AG04449 (cell line): ENCODE data around the gene KRT72.

ENCODE experiments used
- CTCF ChIA-PET: fragments of 350-600 bp; formaldehyde crosslinking; extraction: SDS; loops from one replicate; lab custom pipeline; 2021; ENCODE audit warnings: antibody characterized with exemption; lab: Yijun Ruan, JAX
- POLR2A ChIA-PET: fragments of 400-600, 350-600 bp; formaldehyde crosslinking; extraction: SDS; loops from one replicate; lab custom pipeline; 2020; ENCODE audit warnings: antibody characterized with exemption, inconsistent platforms; lab: Yijun Ruan, JAX
- DNase-seq: peaks from one replicate; pipeline ENCODE4 v3.0.0-alpha.2; 2010; ENCODE audit warnings: low read depth, low spot score
- H3K4me3 ChIP-seq: 2 replicates; pipeline ENCODE4 v1.5.1; 2011; ENCODE audit warnings: low read depth, mild to moderate bottlenecking, control low read depth, low read length
- TF ChIP-seq, protein P1 (sequence below): IDR thresholded peaks from one replicate; pipeline ENCODE4 v1.5.1; 2011; ENCODE audit warnings: mild to moderate bottlenecking, moderate library complexity, low read length, control low read depth, inconsistent platforms; ENCODE audit not compliant: insufficient read depth; ENCODE audit errors: missing control alignments

The KRT72 gene

GRCh38 chr12:52616680-52617402 lies 15.6 kb upstream of the KRT72 start:
- TF ChIP-seq, protein P1, sequence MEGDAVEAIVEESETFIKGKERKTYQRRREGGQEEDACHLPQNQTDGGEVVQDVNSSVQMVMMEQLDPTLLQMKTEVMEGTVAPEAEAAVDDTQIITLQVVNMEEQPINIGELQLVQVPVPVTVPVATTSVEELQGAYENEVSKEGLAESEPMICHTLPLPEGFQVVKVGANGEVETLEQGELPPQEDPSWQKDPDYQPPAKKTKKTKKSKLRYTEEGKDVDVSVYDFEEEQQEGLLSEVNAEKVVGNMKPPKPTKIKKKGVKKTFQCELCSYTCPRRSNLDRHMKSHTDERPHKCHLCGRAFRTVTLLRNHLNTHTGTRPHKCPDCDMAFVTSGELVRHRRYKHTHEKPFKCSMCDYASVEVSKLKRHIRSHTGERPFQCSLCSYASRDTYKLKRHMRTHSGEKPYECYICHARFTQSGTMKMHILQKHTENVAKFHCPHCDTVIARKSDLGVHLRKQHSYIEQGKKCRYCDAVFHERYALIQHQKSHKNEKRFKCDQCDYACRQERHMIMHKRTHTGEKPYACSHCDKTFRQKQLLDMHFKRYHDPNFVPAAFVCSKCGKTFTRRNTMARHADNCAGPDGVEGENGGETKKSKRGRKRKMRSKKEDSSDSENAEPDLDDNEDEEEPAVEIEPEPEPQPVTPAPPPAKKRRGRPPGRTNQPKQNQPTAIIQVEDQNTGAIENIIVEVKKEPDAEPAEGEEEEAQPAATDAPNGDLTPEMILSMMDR, result no peak
- DNase-seq, result no peak
- CTCF ChIA-PET, result interaction anchor here (1.1 kb wide), 1 partner anchor 245 kb away, joined by 4 read pairs; no protein-coding TSS in a partner anchor
- POLR2A ChIA-PET, result no interaction called here
- H3K4me3 ChIP-seq, result no peak overlapping the region

DNA sequence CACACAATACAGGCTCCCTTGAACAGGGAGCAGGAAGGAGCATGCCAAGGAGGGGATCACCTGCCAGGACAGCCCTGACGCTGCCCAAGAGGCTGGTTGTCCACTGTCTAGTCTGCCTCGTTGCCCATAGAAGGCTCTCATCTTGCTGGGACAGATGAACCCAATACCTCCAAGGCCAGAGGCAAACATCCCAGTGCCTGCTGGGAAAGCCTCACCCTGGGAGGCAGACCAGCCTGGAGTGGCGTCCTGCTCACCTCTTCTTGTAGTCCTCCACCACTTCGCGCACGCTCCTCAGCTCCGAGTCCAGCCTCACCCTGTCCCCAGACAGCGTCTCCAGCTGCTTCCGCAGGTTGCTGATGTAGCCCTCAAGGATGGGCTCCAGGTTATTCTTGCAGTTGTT lies 14.6 kb upstream of the KRT72 start:
- CTCF ChIA-PET, result no interaction called here
- DNase-seq, result no peak
- H3K4me3 ChIP-seq, result no peak overlapping the region
- TF ChIP-seq, protein P1, result no peak
- POLR2A ChIA-PET, result no interaction called here

DNA sequence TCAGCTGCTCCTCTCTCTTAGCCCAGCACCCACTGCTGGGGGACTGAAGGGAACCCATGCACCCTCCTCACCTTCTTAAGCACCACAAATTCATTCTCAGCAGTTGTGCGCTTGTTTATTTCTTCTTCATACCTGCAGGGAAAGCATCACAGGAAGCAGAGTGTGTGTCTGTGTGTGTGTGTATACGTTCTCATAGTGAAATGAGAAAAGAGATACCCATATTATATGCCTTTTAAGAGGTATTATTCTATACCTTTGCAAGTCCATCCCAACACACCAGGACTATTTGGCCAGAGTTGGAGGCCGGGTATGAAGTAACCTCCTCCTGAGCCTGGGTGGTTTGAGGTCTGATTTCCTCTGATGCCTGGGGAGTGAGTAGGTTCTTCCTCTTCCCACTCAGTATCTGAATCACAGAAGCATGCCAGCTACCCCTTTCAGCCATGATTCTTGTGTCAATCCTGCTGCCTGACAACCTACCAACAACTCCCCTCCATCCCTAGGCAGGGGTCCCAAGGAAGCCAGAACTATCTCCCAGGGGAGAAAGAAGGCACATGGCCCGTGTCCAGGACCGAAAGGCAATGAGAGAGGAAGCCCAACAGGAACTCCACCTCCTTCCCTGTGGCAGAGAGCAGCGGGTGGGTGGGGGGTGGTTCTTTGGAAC lies 14.1 kb upstream of the KRT72 start:
- H3K4me3 ChIP-seq, result no peak overlapping the region
- CTCF ChIA-PET, result no interaction called here
- POLR2A ChIA-PET, result no interaction called here
- DNase-seq, result no peak
- TF ChIP-seq, protein P1, result no peak

- no peak for DNase-seq
- H3K4me3 ChIP-seq, result no peak overlapping the region
- CTCF ChIA-PET, result no interaction called here
- POLR2A ChIA-PET, result no interaction called here
- TF ChIP-seq, protein P1, result no peak
Observed at GRCh38 chr12:52614381-52615207, 13.3 kb upstream of the KRT72 start.

DNA sequence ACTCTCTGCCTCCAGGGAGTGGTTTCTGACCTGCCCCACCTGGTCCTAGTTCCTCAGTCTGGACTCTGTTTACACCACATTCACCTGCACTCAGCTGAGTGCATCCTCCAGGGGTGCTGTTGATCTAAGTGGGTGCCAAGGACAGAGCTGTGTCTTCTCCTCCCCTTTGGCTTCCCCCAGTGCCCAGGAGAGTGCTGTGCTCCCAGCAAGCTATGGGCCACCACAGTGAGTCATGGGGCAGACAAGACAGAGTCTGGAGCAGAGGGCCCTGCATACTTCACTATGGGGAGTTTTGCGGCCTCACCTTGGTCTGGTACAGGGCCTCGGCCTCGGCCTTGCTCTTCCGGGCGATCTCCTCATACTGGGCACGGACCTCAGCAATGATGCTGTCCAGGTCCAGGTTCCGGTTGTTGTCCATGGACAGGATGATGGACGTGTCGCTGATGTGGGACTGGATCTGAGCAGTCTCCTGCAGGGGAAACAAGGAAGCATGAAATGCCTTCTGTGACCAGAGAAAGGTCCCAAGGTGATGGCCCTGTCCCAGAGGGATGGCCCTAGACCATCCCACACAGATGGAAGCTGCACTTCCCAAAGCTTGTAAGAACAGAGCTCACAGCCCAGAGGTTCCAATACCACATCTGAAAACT lies 12.2 kb upstream of the KRT72 start:
- ChIA-PET CTCF (no interaction called here), POLR2A (no interaction called here)
- DNase-seq, result no peak
- TF ChIP-seq, protein P1, result no peak
- no peak overlapping the region for H3K4me3 ChIP-seq
